Osteoblast (primary cell): ENCODE data around the gene TRIM71. TPM values are rescaled to one million over a fixed set of nuclear protein-coding genes. Genes with fewer than 3 reads are reported as not detected.

Experiments used
- DNase-seq: peaks from one replicate; pipeline ENCODE4 v3.0.0; 2011; ENCODE audit warnings: low spot score, mixed read lengths; ENCODE audit not compliant: insufficient read length; ENCODE audit errors: missing footprints
- H2AFZ ChIP-seq: 2 replicates; pipeline ENCODE4 v1.6.0; 2011; ENCODE audit warnings: mild to moderate bottlenecking, low read length
- H3K27ac ChIP-seq: 2 replicates; pipeline ENCODE4 v1.5.1; 2011; ENCODE audit warnings: mild to moderate bottlenecking, low read depth, low read length, moderate library complexity
- H3K27me3 ChIP-seq: 2 replicates; pipeline ENCODE4 v1.6.0; 2012; ENCODE audit warnings: mild to moderate bottlenecking, control low read depth, inconsistent platforms, low read length, moderate library complexity; ENCODE audit not compliant: insufficient read depth
- H3K36me3 ChIP-seq: 2 replicates; pipeline ENCODE4 v1.5.1; 2011; ENCODE audit warnings: mild to moderate bottlenecking, low read length, control low read depth, moderate library complexity; ENCODE audit not compliant: insufficient read depth
- H3K4me1 ChIP-seq: 2 replicates; pipeline ENCODE4 v1.5.1; 2011; ENCODE audit warnings: mild to moderate bottlenecking, low read length, control low read depth, moderate library complexity; ENCODE audit not compliant: insufficient read depth
- H3K4me2 ChIP-seq: 2 replicates; pipeline ENCODE4 v1.6.0; 2011; ENCODE audit warnings: mild to moderate bottlenecking, low read length; ENCODE audit not compliant: insufficient read depth
- H3K4me3 ChIP-seq: fragments of 200-600 bp; sonication (generic); 3 replicates; pipeline ENCODE4 v1.5.1; 2012; ENCODE audit warnings: mild to moderate bottlenecking, low read length, inconsistent platforms; ENCODE audit not compliant: insufficient read depth
- H3K79me2 ChIP-seq: 2 replicates; pipeline ENCODE4 v1.6.0; 2012; ENCODE audit warnings: mild to moderate bottlenecking, low read length, control low read depth, inconsistent platforms; ENCODE audit not compliant: insufficient read depth
- H3K9me3 ChIP-seq: 2 replicates; pipeline ENCODE4 v1.5.1; 2011; ENCODE audit warnings: low read depth, low read length, control low read depth
- H4K20me1 ChIP-seq: 2 replicates; pipeline ENCODE4 v1.6.0; 2012; ENCODE audit warnings: mild to moderate bottlenecking, low read length, control low read depth; ENCODE audit not compliant: insufficient read depth
- total RNA-seq: library from RNA; depleted of rRNA; stranded (reverse); fragments of >200 nt; gene quantifications from 2 replicates; pipeline ENCODE4 v1.2.3, GENCODE V29; 2012
- TF ChIP-seq, protein P1 (sequence below): IDR thresholded peaks from 2 replicates; pipeline ENCODE4 v1.5.1; 2011; ENCODE audit warnings: mild to moderate bottlenecking, low read depth, low read length, moderate library complexity; ENCODE audit errors: extremely low read depth

Gene TRIM71
- total RNA-seq, 1 donor, result not detected

DNA sequence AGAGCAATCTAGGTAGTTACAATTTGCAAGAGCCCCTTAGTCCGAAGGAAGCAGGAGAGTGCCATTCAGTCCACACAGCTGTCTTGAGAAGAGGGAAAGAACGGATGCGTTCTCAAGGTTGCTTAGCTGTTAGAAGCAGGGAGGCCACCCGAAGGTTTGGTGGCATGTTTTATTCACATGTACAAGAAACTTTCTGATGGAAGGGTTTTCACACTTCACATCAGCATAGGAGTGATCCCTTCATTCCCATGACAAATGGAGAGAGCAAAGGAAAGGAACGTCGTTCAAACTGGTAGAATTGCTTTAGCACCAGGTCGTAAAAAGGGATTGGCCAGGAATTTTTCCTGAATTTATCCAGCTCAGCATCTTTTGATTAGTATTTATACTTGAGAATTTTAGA, 53.5 kb downstream of the TRIM71 start:
- H2AFZ ChIP-seq, result no peak overlapping the region
- no peak for DNase-seq
- H3K9me3 ChIP-seq, result no peaks in the 10 kb centered on the region
- peaks cover 18% of the 10 kb centered on the region for H3K4me1 ChIP-seq
- no peak overlapping the region for H3K27ac ChIP-seq
- H3K4me3 ChIP-seq, result no peak overlapping the region
- H3K4me2 ChIP-seq, result no peak overlapping the region
- no peaks in the 10 kb centered on the region for H3K36me3 ChIP-seq
- H3K79me2 ChIP-seq, result no peaks in the 10 kb centered on the region
- peaks cover 25% of the 10 kb centered on the region for H3K27me3 ChIP-seq
- TF ChIP-seq, protein P1, sequence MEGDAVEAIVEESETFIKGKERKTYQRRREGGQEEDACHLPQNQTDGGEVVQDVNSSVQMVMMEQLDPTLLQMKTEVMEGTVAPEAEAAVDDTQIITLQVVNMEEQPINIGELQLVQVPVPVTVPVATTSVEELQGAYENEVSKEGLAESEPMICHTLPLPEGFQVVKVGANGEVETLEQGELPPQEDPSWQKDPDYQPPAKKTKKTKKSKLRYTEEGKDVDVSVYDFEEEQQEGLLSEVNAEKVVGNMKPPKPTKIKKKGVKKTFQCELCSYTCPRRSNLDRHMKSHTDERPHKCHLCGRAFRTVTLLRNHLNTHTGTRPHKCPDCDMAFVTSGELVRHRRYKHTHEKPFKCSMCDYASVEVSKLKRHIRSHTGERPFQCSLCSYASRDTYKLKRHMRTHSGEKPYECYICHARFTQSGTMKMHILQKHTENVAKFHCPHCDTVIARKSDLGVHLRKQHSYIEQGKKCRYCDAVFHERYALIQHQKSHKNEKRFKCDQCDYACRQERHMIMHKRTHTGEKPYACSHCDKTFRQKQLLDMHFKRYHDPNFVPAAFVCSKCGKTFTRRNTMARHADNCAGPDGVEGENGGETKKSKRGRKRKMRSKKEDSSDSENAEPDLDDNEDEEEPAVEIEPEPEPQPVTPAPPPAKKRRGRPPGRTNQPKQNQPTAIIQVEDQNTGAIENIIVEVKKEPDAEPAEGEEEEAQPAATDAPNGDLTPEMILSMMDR, result no peak
- H4K20me1 ChIP-seq, result no peaks in the 10 kb centered on the region

DNA sequence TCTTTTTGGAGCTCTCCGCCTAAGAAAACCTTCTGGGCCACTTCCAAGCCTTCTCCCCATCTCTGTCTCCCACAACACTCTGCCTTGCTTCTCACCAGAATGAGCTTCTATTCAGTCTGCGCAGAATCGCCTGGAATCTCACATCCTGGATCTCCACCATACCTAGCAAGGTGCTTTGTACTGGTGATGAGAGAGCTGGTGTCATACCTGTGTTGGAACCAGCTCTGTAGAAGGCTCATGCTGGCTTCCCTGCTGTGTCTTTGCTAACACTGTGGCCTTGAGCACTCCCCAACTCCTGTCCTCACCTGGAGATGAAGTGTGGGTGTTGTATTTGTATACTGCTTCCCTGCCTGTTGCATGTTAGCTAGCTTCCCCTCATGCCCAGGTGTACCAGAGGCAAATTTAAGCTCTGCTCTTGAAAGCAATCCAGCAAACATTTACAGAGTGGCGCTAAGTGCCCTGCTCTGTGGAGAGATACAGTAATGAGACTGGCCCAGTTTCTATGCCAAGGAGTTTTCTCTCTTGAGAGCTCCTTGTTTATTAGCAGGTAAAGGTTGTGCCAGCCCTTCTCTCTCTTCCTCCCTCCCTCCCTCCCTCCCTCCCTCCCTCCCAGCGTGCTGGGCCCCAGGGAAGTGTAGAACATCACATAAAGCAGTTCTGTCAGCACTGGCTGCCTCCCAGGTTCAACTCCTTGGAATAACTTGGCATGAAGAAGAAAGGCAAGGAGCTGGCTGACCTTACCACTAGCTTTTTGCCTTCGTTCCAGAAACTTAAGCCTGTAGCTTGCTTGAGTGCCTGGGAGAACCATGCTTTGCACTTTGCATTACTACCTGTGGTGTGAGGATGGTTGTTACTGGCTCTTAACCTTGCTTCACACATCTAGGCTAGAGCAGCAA, 54.9 kb downstream of the TRIM71 start:
- Histone ChIP-seq H2AFZ (no peak overlapping the region), H3K79me2 (no peaks in the 10 kb centered on the region), H3K9me3 (no peaks in the 10 kb centered on the region), H3K27ac (no peak overlapping the region), H4K20me1 (no peaks in the 10 kb centered on the region), H3K36me3 (no peaks in the 10 kb centered on the region), H3K4me3 (no peak overlapping the region), H3K4me1 (peaks cover 18% of the 10 kb centered on the region), H3K4me2 (no peak overlapping the region), H3K27me3 (peaks cover 28% of the 10 kb centered on the region)
- TF ChIP-seq, protein P1, result no peak
- DNase-seq, result no peak

DNA sequence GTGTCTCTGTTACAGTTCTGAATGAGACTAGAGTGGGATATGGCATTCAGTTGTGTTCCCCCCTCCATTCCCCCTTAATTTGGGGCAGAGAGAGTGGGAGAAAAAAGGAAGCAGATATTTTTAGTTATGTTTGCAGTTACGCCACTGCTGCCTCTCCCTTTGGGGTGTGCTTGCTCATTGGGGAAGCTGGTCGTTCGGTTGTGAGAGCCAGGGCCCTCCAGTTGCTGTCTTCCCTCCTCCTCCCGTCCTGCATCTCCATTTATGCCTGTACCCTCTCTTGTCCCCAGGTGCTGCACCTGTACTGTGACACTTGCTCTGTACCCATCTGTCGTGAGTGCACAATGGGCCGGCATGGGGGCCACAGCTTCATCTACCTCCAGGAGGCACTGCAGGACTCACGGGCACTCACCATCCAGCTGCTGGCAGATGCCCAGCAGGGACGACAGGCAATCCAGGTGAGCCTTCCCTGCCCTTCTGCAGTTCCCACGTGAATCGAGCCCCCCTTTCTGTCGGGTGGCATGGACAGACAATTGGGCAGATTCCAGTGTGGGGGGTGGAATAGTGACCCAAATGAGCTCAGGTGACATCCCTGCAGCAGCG, 55.8 kb downstream of the TRIM71 start:
- H2AFZ ChIP-seq, result no peak overlapping the region
- H3K36me3 ChIP-seq, result no peaks in the 10 kb centered on the region
- H3K27ac ChIP-seq, result no peak overlapping the region
- H3K4me2 ChIP-seq, result no peak overlapping the region
- H4K20me1 ChIP-seq, result no peaks in the 10 kb centered on the region
- peaks cover 28% of the 10 kb centered on the region for H3K27me3 ChIP-seq
- TF ChIP-seq, protein P1, result no peak
- H3K9me3 ChIP-seq, result no peaks in the 10 kb centered on the region
- H3K79me2 ChIP-seq, result no peaks in the 10 kb centered on the region
- no peak overlapping the region for H3K4me3 ChIP-seq
- peaks cover 18% of the 10 kb centered on the region for H3K4me1 ChIP-seq
- no peak for DNase-seq

DNA sequence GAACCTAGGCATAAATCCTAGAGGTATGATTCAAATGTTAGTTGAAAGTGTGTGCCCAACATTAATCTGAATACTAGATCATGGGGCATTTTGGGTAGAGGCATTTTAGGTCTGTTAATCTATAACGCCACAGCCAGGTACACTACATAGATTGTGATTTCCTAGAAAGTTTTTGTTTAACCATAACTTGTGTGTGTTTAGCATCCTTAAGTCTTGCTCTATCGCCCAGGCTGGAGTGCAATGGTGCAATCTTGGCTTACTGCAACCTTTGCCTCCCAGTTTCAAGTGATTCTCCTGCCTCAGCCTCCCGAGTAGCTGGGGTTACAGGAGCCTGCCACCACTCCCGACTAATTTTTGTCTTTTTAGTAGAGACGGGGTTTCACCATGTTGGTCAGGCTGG, 59.1 kb downstream of the TRIM71 start:
- Histone ChIP-seq H3K4me3 (no peak overlapping the region), H3K36me3 (no peaks in the 10 kb centered on the region), H3K27me3 (peaks cover 17% of the 10 kb centered on the region), H4K20me1 (no peaks in the 10 kb centered on the region), H2AFZ (no peak overlapping the region), H3K79me2 (no peaks in the 10 kb centered on the region), H3K4me2 (no peak overlapping the region), H3K9me3 (no peaks in the 10 kb centered on the region), H3K4me1 (peaks cover 18% of the 10 kb centered on the region), H3K27ac (no peak overlapping the region)
- no peak for DNase-seq
- TF ChIP-seq, protein P1, result no peak
